ENCODE data around the gene TFDP2.

Gene TFDP2

DNA sequence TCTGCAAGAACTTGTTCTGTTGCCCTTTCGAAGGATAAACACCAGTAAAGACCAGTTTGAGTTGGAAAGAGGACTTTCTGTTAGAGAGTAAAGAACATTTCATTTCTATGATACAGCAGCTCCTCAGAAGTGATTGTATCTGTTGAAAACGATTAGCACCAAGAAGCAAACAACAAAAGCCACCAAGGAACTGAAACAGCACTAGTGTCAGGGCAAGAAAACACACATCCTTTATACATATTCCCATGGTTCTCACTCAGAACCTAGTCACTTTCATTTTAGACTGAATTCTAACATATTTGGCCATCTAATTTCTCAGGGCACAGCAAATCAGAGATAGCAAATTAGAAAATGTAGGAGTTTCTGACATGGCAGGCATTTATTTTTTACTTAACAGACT is 156.8 kb downstream of the TFDP2 start:
- no peak for TF ChIP-seq TCF12 (IDR thresholded peaks at IDR 0.05; ENCODE audit: low read depth)
- no peak for TF ChIP-seq YY1 (IDR thresholded peaks at IDR 0.05; ENCODE audit: low read depth)
- no peak for TF ChIP-seq FOXM1 (IDR thresholded peaks at IDR 0.05; ENCODE audit: borderline replicate concordance, low read depth)
- no peak for TF ChIP-seq ZBTB7A (IDR thresholded peaks at IDR 0.05; ENCODE audit: low read depth)
- no peak for TF ChIP-seq NFIC (IDR thresholded peaks at IDR 0.05)
- no peak for TF ChIP-seq EP300 (IDR thresholded peaks at IDR 0.05; ENCODE audit: borderline replicate concordance)
- TF ChIP-seq TEAD4 (IDR thresholded peaks at IDR 0.05) = no peak
- TF ChIP-seq, protein P1, sequence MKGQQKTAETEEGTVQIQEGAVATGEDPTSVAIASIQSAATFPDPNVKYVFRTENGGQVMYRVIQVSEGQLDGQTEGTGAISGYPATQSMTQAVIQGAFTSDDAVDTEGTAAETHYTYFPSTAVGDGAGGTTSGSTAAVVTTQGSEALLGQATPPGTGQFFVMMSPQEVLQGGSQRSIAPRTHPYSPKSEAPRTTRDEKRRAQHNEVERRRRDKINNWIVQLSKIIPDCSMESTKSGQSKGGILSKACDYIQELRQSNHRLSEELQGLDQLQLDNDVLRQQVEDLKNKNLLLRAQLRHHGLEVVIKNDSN (IDR thresholded peaks at IDR 0.05) = no peak
- TF ChIP-seq CREB1 (IDR thresholded peaks at IDR 0.05; ENCODE audit: low read depth) = no peak
- no peak for TF ChIP-seq EGR1 (IDR thresholded peaks at IDR 0.05)

DNA sequence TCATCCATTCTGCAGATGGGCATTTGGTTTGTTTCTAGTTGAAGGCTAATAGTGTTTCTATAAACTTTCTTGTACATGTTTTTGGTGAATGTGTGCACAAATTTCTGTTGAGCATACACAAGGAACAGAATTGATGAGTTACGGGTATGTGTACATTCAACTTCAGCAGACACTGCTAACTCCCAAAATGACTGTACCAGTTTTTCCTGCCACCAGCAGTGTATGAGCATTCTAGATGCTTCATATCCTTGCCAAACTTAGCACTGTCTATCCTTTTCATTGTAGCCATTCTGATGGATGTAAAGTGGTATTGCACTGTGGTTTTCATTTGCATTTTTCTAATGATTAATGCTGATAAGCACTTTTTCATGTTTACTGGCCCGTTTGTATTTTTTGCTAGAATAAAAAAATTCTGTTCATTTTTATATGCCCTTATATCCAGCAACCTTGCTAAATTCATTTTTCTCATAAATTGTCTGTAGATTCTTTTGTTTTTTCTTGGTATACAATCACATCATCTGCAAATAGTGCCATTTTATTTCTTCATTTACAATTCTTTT is 162.7 kb downstream of the TFDP2 start:
- TF ChIP-seq TEAD4 (IDR thresholded peaks at IDR 0.05) = no peak
- TF ChIP-seq CEBPB (IDR thresholded peaks at IDR 0.05) = no peak
- TF ChIP-seq YY1 (IDR thresholded peaks at IDR 0.05; ENCODE audit: low read depth) = no peak
- TF ChIP-seq MAX (IDR thresholded peaks at IDR 0.05) = no peak

GRCh38 chr3:141981084-141981483 is 168.3 kb downstream of the TFDP2 start:
- TF ChIP-seq EP300 (IDR thresholded peaks at IDR 0.05; ENCODE audit: borderline replicate concordance) (no peak), EGR1 (IDR thresholded peaks at IDR 0.05) (no peak), CEBPB (IDR thresholded peaks at IDR 0.05) (no peak), TAF1 (IDR thresholded peaks at IDR 0.05; ENCODE audit: low read depth) (no peak), NFIC (IDR thresholded peaks at IDR 0.05) (no peak), YY1 (IDR thresholded peaks at IDR 0.05; ENCODE audit: low read depth) (no peak), TCF12 (IDR thresholded peaks at IDR 0.05; ENCODE audit: low read depth) (no peak), RAD21 (IDR thresholded peaks at IDR 0.05; ENCODE audit: low read depth) (no peak), REST (IDR thresholded peaks at IDR 0.05; ENCODE audit: low read depth) (no peak), ZBTB7A (IDR thresholded peaks at IDR 0.05; ENCODE audit: low read depth) (no peak), CREB1 (IDR thresholded peaks at IDR 0.05; ENCODE audit: low read depth) (no peak), TEAD4 (IDR thresholded peaks at IDR 0.05) (no peak), FOXM1 (IDR thresholded peaks at IDR 0.05; ENCODE audit: borderline replicate concordance, low read depth) (no peak)
- TF ChIP-seq, protein P1 (IDR thresholded peaks at IDR 0.05) = no peak

DNA sequence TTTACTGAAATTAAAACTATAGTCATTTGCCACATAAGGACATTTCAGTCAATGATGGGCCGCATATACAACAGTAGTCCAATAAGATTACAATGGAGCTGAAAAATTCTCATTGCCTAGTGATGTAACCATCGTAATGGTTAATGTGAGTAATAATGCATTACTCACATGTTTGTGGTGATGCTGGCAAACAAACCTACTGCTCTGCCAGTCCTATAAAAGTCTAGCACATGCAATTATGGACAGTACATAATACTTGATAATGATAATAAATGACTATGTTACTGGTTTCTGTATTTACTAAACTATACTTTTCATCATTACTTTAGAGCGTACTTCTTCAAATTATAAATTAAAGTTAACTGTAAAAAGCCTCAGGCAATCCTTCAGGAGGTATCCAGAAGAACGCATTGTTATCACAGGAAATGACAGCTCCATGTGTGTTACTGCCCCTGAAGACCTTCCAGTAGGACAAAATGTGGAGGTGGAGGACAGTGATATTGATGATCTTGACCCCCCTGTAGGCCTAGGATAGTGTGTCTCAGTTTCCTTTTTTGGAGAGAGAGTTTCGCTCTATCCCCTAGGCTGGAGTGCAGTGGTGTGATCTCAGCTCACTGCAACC is 170.2 kb downstream of the TFDP2 start:
- TF ChIP-seq TCF12 (IDR thresholded peaks at IDR 0.05; ENCODE audit: low read depth) (no peak), TAF1 (IDR thresholded peaks at IDR 0.05; ENCODE audit: low read depth) (no peak), CREB1 (IDR thresholded peaks at IDR 0.05; ENCODE audit: low read depth) (no peak), EP300 (IDR thresholded peaks at IDR 0.05; ENCODE audit: borderline replicate concordance) (no peak), CEBPB (IDR thresholded peaks at IDR 0.05) (no peak), FOXM1 (IDR thresholded peaks at IDR 0.05; ENCODE audit: borderline replicate concordance, low read depth) (no peak), NFIC (IDR thresholded peaks at IDR 0.05) (no peak), REST (IDR thresholded peaks at IDR 0.05; ENCODE audit: low read depth) (no peak), ZBTB7A (IDR thresholded peaks at IDR 0.05; ENCODE audit: low read depth) (no peak), MAX (IDR thresholded peaks at IDR 0.05) (no peak), RAD21 (IDR thresholded peaks at IDR 0.05; ENCODE audit: low read depth) (no peak), YY1 (IDR thresholded peaks at IDR 0.05; ENCODE audit: low read depth) (no peak), TEAD4 (IDR thresholded peaks at IDR 0.05) (no peak)

DNA sequence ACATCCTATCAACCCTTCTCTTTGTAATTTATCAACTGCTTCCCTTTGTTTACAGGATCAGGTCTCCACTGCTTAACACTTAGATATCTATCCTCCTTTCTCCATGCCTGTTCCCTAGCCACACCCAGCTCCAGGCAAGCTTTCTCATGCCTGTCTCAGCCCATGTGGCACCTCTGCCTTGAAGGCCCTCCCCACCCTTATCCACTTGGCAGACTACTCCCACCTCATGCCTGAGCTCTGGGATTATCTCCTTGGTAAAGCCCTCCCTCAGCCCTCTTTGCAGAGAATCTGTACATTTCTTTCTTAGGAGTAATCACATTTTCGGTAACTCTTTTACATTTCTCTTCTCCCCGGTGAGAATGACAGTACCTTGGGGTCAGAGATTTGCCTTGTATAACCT is 176.9 kb downstream of the TFDP2 start:
- TF ChIP-seq YY1 (IDR thresholded peaks at IDR 0.05; ENCODE audit: low read depth) (no peak), ZBTB7A (IDR thresholded peaks at IDR 0.05; ENCODE audit: low read depth) (no peak), TCF12 (IDR thresholded peaks at IDR 0.05; ENCODE audit: low read depth) (no peak), FOXM1 (IDR thresholded peaks at IDR 0.05; ENCODE audit: borderline replicate concordance, low read depth) (no peak), RAD21 (IDR thresholded peaks at IDR 0.05; ENCODE audit: low read depth) (no peak), REST (IDR thresholded peaks at IDR 0.05; ENCODE audit: low read depth) (no peak), MAX (IDR thresholded peaks at IDR 0.05) (no peak), EGR1 (IDR thresholded peaks at IDR 0.05) (no peak), CEBPB (IDR thresholded peaks at IDR 0.05) (no peak), TAF1 (IDR thresholded peaks at IDR 0.05; ENCODE audit: low read depth) (no peak), CREB1 (IDR thresholded peaks at IDR 0.05; ENCODE audit: low read depth) (no peak)
- TF ChIP-seq, protein P1 (IDR thresholded peaks at IDR 0.05) = no peak
